H4 (cell line): Measurements from ENCODE around the gene SLC49A3. TPM values are rescaled to one million over a fixed set of nuclear protein-coding genes. Genes with fewer than 3 reads are reported as not detected.

Experiments used
- DNase-seq: peaks from one replicate; pipeline ENCODE4 v3.0.0-alpha.2; 2015; ENCODE audit warnings: low spot score
- total RNA-seq: library from RNA; depleted of rRNA; stranded (reverse); fragments of >200 nt; shearing (Covaris generic); gene quantifications from 2 replicates; pipeline ENCODE4 v1.2.3, GENCODE V29; 2014; rRNA removed

SLC49A3 gene
- total RNA-seq, 1 experiment from 2014 or later = not detected

DNA sequence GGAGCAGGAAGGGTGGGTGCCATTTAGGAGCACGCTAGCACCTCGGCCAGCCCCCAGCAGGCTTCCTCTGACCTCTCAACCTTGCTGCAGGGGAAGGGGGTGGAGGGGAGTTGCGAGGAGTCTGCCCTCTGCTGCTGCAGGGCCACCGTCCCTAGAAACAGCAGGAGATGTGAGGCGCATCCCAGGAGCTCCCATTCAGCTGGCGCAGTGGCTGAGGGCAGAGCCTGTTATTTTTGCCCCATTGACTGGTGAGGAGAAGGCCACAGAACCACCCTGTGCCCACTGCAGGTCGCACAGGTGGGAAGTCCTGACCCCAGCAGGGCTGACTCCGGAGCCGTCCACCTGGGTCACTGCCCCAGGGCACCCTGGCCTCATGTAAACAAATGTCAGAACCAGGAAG is 55.5 kb downstream of the SLC49A3 start:
- no peak for DNase-seq

- no peak for DNase-seq
These were observed 56.0 kb downstream of the SLC49A3 start for GRCh38 chr4:632926-633325.

- DNase-seq = no peak
These were observed 56.7 kb downstream of the SLC49A3 start for GRCh38 chr4:632196-632790.

Other genes with a start within 250 kb of the SLC49A3 start
- gene ZNF721, start 190.0 kb downstream of the SLC49A3 start, total RNA-seq = 9.8 and 16.0 TPM in 2 replicates
- 27.7 and 54.0 TPM in 2 replicates for gene PIGG, start 189.9 kb downstream of the SLC49A3 start, total RNA-seq
- gene TMEM271, start 112.9 kb downstream of the SLC49A3 start, total RNA-seq = 0.08 TPM in 1 of 2 replicates, not detected in the other
- gene PDE6B, start 63.6 kb downstream of the SLC49A3 start, total RNA-seq = 1.9 TPM in 1 of 2 replicates, not detected in the other
- gene ATP5ME, start 14.9 kb downstream of the SLC49A3 start, total RNA-seq = 193 and 272 TPM in 2 replicates
- 7.4 and 13.8 TPM in 2 replicates for gene MYL5, start 14.6 kb downstream of the SLC49A3 start, total RNA-seq
- 26.1 and 42.5 TPM in 2 replicates for gene PCGF3, start 16.7 kb upstream of the SLC49A3 start, total RNA-seq
- 0.17 TPM in 1 of 2 replicates, not detected in the other for gene CPLX1, start 137.0 kb upstream of the SLC49A3 start, total RNA-seq
- gene GAK, start 243.2 kb upstream of the SLC49A3 start, total RNA-seq = 49.5 and 73.0 TPM in 2 replicates
- gene TMEM175, start 243.3 kb upstream of the SLC49A3 start, total RNA-seq = 9.7 and 13.0 TPM in 2 replicates